GM12873 (cell line): ENCODE measurements around the gene TRAP1.

Source experiments
- TF ChIP-seq, protein P1 (sequence below): IDR thresholded peaks from 2 replicates; pipeline ENCODE4 v1.5.1; 2012; ENCODE audit warnings: low read depth, mild to moderate bottlenecking, moderate library complexity, low read length, control low read depth; ENCODE audit not compliant: insufficient read depth; ENCODE audit errors: missing control alignments

Gene TRAP1

DNA sequence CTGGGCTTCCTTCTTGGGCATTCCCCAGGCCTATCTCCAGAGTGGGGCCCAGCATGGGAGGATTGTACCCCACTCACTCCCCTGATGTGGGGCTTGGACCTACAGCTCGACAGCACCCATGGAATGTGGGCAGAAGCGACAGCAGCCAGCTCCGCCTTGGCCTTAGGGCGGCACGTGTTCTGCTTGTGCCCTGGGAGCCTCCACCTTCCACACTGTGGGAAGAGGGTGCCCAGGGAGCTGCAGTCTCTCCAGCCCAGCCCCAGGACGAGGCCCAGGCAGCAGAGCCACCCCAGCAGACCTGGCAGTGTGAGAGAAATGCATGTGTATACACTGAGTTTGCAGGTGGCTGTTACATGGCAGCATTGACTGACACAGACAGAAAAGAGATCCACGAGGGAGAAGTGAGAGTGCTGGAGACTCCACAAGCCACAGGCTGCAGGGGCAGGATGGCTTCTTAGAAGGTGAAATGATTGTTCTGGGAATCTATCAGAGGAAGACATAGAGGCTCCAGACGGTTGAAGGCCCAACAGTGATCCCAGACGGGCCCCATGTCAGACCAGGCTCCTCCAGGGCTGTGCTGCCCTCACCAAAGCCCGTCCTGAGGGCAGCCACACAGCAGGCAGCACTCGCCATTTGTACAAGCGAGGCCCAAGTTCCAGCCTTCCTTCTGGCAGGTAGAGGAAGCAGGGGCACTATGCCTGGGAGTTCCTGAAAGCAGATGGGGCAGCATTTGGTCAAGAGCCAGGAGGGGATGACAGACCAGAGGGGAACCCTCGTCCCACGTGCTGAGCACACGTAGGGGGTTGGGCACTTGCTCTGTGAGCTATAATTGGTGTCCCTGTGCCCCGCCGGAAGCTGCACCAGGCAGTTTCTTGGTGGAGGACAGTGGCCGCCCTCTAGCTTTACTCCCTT, 65.6 kb downstream of the TRAP1 start:
- TF ChIP-seq, protein P1, sequence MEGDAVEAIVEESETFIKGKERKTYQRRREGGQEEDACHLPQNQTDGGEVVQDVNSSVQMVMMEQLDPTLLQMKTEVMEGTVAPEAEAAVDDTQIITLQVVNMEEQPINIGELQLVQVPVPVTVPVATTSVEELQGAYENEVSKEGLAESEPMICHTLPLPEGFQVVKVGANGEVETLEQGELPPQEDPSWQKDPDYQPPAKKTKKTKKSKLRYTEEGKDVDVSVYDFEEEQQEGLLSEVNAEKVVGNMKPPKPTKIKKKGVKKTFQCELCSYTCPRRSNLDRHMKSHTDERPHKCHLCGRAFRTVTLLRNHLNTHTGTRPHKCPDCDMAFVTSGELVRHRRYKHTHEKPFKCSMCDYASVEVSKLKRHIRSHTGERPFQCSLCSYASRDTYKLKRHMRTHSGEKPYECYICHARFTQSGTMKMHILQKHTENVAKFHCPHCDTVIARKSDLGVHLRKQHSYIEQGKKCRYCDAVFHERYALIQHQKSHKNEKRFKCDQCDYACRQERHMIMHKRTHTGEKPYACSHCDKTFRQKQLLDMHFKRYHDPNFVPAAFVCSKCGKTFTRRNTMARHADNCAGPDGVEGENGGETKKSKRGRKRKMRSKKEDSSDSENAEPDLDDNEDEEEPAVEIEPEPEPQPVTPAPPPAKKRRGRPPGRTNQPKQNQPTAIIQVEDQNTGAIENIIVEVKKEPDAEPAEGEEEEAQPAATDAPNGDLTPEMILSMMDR: no peak

DNA sequence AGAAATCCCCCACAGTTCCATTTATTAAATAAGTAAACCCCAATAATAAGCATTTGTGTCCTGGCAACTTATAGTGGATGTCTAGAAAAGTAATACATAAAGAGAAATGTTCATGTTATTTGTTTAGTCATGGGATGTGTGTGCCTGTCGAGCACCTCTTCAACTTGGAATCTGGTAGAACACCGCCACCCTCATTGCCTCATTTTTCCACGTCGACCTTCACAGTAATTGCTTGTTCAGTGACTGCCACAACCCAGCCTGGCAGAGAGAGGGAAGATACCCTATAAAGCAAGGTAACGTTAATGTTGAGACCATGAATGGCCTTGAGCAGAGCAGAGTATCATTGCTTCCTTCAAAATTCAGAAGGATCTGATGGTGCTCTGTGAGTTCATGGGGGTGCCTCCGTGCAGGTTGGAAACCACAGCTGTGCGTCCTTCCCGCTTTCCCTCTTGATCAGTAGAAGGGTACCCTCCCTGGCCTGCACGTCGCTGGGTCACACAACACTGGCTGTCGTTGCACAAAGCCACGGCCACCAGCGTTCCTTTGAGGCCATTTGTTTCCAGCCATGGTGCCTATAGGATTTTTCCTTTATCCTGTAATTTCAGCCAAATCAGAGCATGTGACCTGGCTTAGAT, 66.6 kb downstream of the TRAP1 start:
- TF ChIP-seq, protein P1: no peak

DNA sequence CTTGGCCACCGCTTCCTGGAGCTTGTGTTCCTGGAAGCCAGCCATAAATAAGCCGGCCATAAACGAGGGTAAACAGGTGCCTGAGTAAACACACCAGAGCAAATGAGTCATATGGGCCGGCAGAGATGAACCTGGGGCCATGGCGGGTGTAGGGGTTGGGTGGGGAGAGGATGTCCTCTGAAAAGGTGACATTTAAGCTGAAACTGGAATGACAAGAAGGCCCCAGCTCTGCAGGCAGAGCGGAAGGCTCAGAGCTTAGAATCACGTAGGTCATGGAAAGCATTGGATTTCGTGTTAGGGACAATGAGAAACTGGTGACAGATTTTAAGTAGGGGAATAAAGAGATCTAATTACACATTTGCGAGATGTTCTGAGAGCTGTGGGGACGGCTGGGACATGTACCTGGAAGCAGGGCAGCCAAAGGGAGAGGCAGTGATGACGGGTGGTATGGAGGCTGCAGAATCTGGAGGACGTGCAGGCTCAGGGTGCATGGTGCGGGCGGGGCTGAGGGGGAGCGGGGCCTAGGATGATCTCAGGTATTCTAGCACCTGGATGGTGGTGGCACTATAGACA, 70.9 kb downstream of the TRAP1 start:
- TF ChIP-seq, protein P1: no peak

DNA sequence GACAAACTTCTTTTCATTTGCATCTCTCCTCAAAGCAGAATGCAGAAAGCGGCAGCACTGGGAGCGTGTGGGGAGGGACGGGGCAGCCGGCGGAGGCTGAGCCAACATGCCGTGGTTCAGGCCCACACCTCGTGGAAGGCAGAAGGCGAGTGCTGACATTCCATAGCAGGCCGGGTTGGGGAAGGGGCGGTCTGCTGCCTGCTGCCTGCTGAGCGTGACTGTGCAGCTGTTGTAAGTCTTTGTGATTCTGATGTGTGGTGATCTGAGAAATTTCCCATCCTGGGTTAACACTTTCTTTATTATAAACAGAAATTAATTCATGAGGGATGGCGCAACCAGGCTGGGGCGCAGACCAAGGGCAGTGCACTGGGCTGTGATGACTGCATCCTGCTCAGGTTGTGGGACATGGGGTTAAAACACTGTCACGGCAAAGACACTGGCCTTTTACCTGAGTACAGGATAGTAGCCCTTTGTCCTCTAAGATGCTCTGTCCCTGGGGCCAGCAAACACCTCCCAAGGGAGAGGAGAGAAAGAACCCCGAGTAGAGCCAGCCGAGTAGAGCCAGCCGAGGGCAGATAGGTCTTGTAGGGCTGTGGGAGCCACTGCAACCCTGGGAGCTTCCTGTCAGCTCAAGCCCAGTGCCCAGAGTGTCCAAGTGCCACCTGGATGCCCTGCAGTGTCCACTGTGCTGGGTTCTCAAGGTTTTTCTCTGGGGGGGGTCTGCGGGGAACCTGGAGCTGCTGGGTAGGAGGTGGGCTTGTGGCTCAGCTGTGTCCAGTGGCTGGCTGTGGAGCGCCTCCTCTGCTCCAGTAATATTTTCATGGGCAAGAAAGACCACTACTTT, 71.6 kb downstream of the TRAP1 start:
- TF ChIP-seq, protein P1: no peak

DNA sequence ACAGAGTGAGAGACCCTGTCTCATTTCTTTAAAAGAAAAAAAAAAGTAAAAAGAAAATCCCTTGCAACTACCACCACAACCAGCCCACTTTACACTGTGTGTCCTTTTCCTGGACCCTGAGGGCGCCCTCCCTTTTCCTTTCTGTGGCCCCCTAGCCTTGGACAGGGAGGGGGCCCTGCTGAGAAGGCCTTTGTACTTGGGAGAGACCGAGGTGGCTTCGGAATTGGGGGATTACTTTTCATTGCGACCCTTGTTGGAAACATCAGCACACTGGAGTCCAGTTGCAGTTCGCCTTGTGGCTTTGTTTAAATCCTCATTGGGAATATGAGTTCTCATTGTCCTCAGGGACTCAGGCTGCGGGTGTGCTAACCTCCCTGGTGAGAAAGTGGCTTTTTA, 72.2 kb downstream of the TRAP1 start:
- TF ChIP-seq, protein P1: no peak

DNA sequence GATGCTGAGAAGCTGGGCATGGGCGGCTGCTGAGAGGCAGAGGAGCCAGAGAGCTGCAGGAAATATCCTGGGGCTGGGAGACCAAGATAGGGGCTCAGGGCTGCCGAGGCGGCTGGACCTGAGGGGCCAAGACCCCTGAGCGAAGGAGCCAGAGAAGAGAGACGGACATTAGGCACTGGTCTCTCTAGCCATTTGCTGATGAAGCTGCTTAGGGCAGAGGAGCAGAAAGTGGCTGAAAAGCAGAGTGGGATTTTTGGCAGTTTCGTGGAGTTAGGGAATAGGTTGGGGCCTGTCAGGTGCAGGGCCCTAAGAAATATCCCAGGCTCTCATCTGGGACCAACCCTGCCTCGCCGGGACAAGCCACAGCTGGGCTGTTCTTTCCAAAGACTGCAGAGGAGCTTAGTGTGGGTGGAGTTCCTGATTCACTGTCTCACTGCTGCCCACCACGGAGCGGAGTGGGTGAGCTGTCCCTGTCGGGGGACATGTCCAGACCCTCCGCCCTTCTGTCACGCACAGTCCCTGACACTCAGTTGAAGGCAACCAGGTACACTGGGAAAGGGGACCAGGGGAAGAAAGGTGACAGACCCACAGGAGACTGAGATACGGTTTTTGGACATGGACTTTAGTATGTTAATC, 74.1 kb downstream of the TRAP1 start:
- TF ChIP-seq, protein P1: no peak
